ENCODE measurements around the gene LY6G6D. TPM values are rescaled to one million over a fixed set of nuclear protein-coding genes. Genes with fewer than 3 reads are reported as not detected.
A peak's percentile ranks its signal among the peaks of the same experiment; 100 is the strongest.

The LY6G6D gene
- total RNA-seq, 3 donors from 2014 or later = 0.90 to 6.1 TPM; not detected in 1

GRCh38 chr6:31740397-31741223 lies 25.5 kb downstream of the LY6G6D start:
- TF ChIP-seq, protein P1, sequence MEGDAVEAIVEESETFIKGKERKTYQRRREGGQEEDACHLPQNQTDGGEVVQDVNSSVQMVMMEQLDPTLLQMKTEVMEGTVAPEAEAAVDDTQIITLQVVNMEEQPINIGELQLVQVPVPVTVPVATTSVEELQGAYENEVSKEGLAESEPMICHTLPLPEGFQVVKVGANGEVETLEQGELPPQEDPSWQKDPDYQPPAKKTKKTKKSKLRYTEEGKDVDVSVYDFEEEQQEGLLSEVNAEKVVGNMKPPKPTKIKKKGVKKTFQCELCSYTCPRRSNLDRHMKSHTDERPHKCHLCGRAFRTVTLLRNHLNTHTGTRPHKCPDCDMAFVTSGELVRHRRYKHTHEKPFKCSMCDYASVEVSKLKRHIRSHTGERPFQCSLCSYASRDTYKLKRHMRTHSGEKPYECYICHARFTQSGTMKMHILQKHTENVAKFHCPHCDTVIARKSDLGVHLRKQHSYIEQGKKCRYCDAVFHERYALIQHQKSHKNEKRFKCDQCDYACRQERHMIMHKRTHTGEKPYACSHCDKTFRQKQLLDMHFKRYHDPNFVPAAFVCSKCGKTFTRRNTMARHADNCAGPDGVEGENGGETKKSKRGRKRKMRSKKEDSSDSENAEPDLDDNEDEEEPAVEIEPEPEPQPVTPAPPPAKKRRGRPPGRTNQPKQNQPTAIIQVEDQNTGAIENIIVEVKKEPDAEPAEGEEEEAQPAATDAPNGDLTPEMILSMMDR (IDR thresholded peaks at IDR 0.05) = no peak
- H3K36me3 ChIP-seq (ENCODE audit: low read depth) = no peaks in the 10 kb centered on the region
- peak; percentile 0 for ATAC-seq
- H3K4me1 ChIP-seq (ENCODE audit: low read depth) = peaks cover 23% of the 10 kb centered on the region
- H3K4me3 ChIP-seq = peak overlapping the region; percentile 20
- H3K9me3 ChIP-seq = no peaks in the 10 kb centered on the region
- DNase-seq = peak in 2 of 3 donors; percentile 46 to 72
- intact Hi-C loops (cut with DNase I, micrococcal nuclease) = no loop called here

DNA sequence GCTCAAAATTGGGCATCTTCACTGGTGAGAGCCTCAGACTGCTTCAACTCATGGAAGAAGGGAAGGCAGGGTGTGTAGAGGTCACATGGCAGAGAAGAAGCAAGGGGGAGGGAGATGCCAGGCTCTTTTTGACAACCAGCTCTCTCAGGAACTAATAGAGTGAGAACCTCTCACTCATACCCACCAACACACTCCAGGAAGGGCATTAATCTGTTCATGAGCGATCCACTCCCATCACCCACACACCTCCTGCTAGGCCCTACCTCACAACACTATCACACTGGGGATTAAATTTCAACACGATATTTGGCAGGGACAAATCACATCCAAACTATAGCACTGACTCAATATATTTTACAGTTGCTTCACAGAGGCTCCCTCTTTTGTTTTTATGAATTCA lies 26.7 kb downstream of the LY6G6D start:
- H3K4me1 ChIP-seq (ENCODE audit: low read depth) = peaks cover 20% of the 10 kb centered on the region
- TF ChIP-seq, protein P1 (IDR thresholded peaks at IDR 0.05) = no peak
- no peak overlapping the region for H3K4me3 ChIP-seq
- no peaks in the 10 kb centered on the region for H3K36me3 ChIP-seq (ENCODE audit: low read depth)
- ATAC-seq = no peak
- no peaks in the 10 kb centered on the region for H3K9me3 ChIP-seq
- intact Hi-C loops (cut with DNase I, micrococcal nuclease) = no loop called here
- no peak for DNase-seq

GRCh38 chr6:31742894-31743293 lies 27.7 kb downstream of the LY6G6D start:
- ATAC-seq = no peak
- intact Hi-C loops (cut with DNase I, micrococcal nuclease) = no loop called here
- no peak for DNase-seq
- Histone ChIP-seq H3K36me3 (ENCODE audit: low read depth) (no peaks in the 10 kb centered on the region), H3K4me3 (no peak overlapping the region), H3K4me1 (ENCODE audit: low read depth) (peaks cover 11% of the 10 kb centered on the region), H3K9me3 (no peaks in the 10 kb centered on the region)
- TF ChIP-seq, protein P1 (IDR thresholded peaks at IDR 0.05) = no peak

GRCh38 chr6:31744422-31744821 lies 29.3 kb downstream of the LY6G6D start:
- H3K4me3 ChIP-seq = no peak overlapping the region
- TF ChIP-seq, protein P1 (IDR thresholded peaks at IDR 0.05) = no peak
- H3K36me3 ChIP-seq (ENCODE audit: low read depth) = no peaks in the 10 kb centered on the region
- DNase-seq (no peak), ATAC-seq (no peak)
- intact Hi-C loops (cut with DNase I, micrococcal nuclease) = no loop called here
- no peaks in the 10 kb centered on the region for H3K9me3 ChIP-seq
- H3K4me1 ChIP-seq (ENCODE audit: low read depth) = peaks cover 5% of the 10 kb centered on the region

DNA sequence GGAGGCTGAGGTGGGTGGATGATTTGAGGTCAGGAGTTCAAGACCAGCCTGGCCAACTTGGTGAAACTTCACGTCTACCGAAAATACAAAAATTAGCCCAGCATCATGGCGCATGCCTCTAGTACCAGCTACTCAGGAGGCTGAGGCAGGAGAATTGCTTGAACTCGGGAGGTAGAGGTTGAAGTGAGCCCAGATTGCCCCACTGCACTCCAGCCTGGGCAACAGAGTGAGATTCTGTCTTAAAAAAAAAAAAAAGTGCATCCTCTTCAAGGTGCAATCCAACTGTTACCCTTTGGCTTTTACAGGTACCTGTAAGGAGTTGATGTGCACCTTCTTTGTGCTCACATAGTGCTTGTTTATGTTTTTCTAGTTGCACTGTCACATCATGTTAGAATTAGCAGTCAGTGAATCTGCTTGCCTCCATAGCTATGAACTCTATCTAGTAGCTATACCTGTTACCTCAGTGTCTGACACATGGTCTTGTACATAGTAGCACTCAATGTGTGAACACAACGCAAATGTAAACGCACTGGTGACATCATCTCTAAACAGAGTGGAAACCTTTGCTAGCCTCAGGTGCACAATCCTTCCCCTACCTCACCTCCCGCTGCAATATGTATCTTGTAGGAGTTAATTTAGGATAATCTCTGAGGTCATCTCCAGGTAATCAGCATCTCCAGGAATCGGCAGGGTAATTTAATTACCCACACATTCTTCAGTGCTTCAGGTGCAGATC lies 34.3 kb downstream of the LY6G6D start:
- no peak for DNase-seq
- Histone ChIP-seq H3K4me1 (ENCODE audit: low read depth) (no peaks in the 10 kb centered on the region), H3K36me3 (ENCODE audit: low read depth) (no peaks in the 10 kb centered on the region), H3K4me3 (no peak overlapping the region), H3K9me3 (no peaks in the 10 kb centered on the region)
- intact Hi-C loops (cut with DNase I, micrococcal nuclease) = no loop called here
- no peak for ATAC-seq
- TF ChIP-seq, protein P1 (IDR thresholded peaks at IDR 0.05) = no peak

Data from mucosa of descending colon (tissue), 3 donors.